ENCODE measurements around the gene IFNL1.

The IFNL1 gene

GRCh38 chr19:39341719-39342604 is 45.8 kb downstream of the IFNL1 start, which contains the start of gene SAMD4B:
SAMD4B (plus strand) TSS chr19:39342421; CDS start chr19:39356894, 14,473 bp downstream.
- Histone ChIP-seq H3K27ac (replicated peaks; ENCODE audit: low read length) (peak within 1 kb of the TSS; percentile 25), H4K8ac (ENCODE audit: low read depth, low read length) (peak within 1 kb of the TSS; percentile 99), H3K4me2 (ENCODE audit: insufficient read depth, low read length, poor library complexity, severe bottlenecking) (peak within 1 kb of the TSS; percentile 83), H3K9me3 (replicated peaks in 1 of 2; ENCODE audit: control insufficient read depth in 2 of 2, insufficient read depth in 1 of 2, low read depth in 1 of 2, low read length in 2 of 2) (no peaks in the 10 kb centered on the region), H3K4ac (ENCODE audit: low read length) (no peak within 1 kb of the TSS), H3K9ac (ENCODE audit: low read depth, low read length, poor library complexity) (peak within 1 kb of the TSS; percentile 93), H2BK15ac (ENCODE audit: low read length) (no peak within 1 kb of the TSS), H2AK5ac (ENCODE audit: low read depth, low read length) (peak within 1 kb of the TSS; percentile 46), H3K27me3 (ENCODE audit: control insufficient read depth in 3 of 3, insufficient read depth in 3 of 3, low read depth in 1 of 3, low read length in 3 of 3) (no peaks in the 10 kb centered on the region), H3K36me3 (replicated peaks in 1 of 2; ENCODE audit: control insufficient read depth in 2 of 2, insufficient read depth in 2 of 2, low read length in 2 of 2) (peaks cover 7 to 30% of the 10 kb centered on the region in 2 donors), H3K4me1 (ENCODE audit: control insufficient read depth in 2 of 2, insufficient read depth in 1 of 2, low read depth in 1 of 2, low read length in 2 of 2) (peaks cover 8 to 15% of the 10 kb centered on the region in 2 donors), H2BK5ac (ENCODE audit: low read length) (peak within 1 kb of the TSS; percentile 22), H2BK120ac (ENCODE audit: low read depth, low read length) (no peak within 1 kb of the TSS), H3K23ac (ENCODE audit: low read depth, low read length, poor library complexity) (peak within 1 kb of the TSS; percentile 50), H3K18ac (ENCODE audit: low read length) (peak within 1 kb of the TSS; percentile 95), H2AFZ (ENCODE audit: low read length) (peak within 1 kb of the TSS; percentile 85), H3K14ac (ENCODE audit: low read length) (peak within 1 kb of the TSS; percentile 82), H3K4me3 (ENCODE audit: low read length in 2 of 2) (peak within 1 kb of the TSS; percentile 68 to 91), H4K91ac (ENCODE audit: low read depth, low read length, poor library complexity) (no peak within 1 kb of the TSS), H3K79me1 (ENCODE audit: low read depth, low read length) (peaks cover 8% of the 10 kb centered on the region), H2BK12ac (ENCODE audit: low read length) (peak within 1 kb of the TSS; percentile 41)
- no CpG with 5 or more reads among the region's 105 CpGs for WGBS, 2 donors (ENCODE audit: extremely low coverage in 2 of 2, insufficient read length in 2 of 2, insufficient replicate concordance in 1 of 2)
- DNase-seq (ENCODE audit: low spot score) = peak; percentile 99

GRCh38 chr19:39342647-39343305 is 46.6 kb downstream of the IFNL1 start:
- H3K27me3 ChIP-seq (ENCODE audit: control insufficient read depth in 3 of 3, insufficient read depth in 3 of 3, low read depth in 1 of 3, low read length in 3 of 3) = no peaks in the 10 kb centered on the region
- H3K9me3 ChIP-seq (replicated peaks in 1 of 2; ENCODE audit: control insufficient read depth in 2 of 2, insufficient read depth in 1 of 2, low read depth in 1 of 2, low read length in 2 of 2) = no peaks in the 10 kb centered on the region
- no peak for DNase-seq (ENCODE audit: low spot score)
- H3K4me2 ChIP-seq (ENCODE audit: insufficient read depth, low read length, poor library complexity, severe bottlenecking) = peak overlapping the region; percentile 83
- peak overlapping the region; percentile 82 for H3K14ac ChIP-seq (ENCODE audit: low read length)
- no peak overlapping the region for H2BK15ac ChIP-seq (ENCODE audit: low read length)
- H3K9ac ChIP-seq (ENCODE audit: low read depth, low read length, poor library complexity) = peak overlapping the region; percentile 92
- peaks cover 8 to 15% of the 10 kb centered on the region in 2 donors for H3K4me1 ChIP-seq (ENCODE audit: control insufficient read depth in 2 of 2, insufficient read depth in 1 of 2, low read depth in 1 of 2, low read length in 2 of 2)
- H3K4me3 ChIP-seq (ENCODE audit: low read length in 2 of 2) = peak overlapping the region; percentile 68 to 84
- H2AK5ac ChIP-seq (ENCODE audit: low read depth, low read length) = peak overlapping the region; percentile 46
- H3K18ac ChIP-seq (ENCODE audit: low read length) = peak overlapping the region; percentile 74
- no CpG with 5 or more reads among the region's 51 CpGs for WGBS, 2 donors (ENCODE audit: extremely low coverage in 2 of 2, insufficient read length in 2 of 2, insufficient replicate concordance in 1 of 2)
- no peak overlapping the region for H3K27ac ChIP-seq (replicated peaks; ENCODE audit: low read length)
- no peak overlapping the region for H4K91ac ChIP-seq (ENCODE audit: low read depth, low read length, poor library complexity)
- no peak overlapping the region for H2BK120ac ChIP-seq (ENCODE audit: low read depth, low read length)
- peak overlapping the region; percentile 39 for H2AFZ ChIP-seq (ENCODE audit: low read length)
- peaks cover 10% of the 10 kb centered on the region for H3K79me1 ChIP-seq (ENCODE audit: low read depth, low read length)
- H3K23ac ChIP-seq (ENCODE audit: low read depth, low read length, poor library complexity) = peak overlapping the region; percentile 43
- no peak overlapping the region for H4K8ac ChIP-seq (ENCODE audit: low read depth, low read length)
- peaks cover 9 to 39% of the 10 kb centered on the region in 2 donors for H3K36me3 ChIP-seq (replicated peaks in 1 of 2; ENCODE audit: control insufficient read depth in 2 of 2, insufficient read depth in 2 of 2, low read length in 2 of 2)
- peak overlapping the region; percentile 22 for H2BK5ac ChIP-seq (ENCODE audit: low read length)
- peak overlapping the region; percentile 41 for H2BK12ac ChIP-seq (ENCODE audit: low read length)
- no peak overlapping the region for H3K4ac ChIP-seq (ENCODE audit: low read length)

GRCh38 chr19:39345956-39346355 is 49.7 kb downstream of the IFNL1 start:
- no peak overlapping the region for H2BK12ac ChIP-seq (ENCODE audit: low read length)
- no peak overlapping the region for H2AK5ac ChIP-seq (ENCODE audit: low read depth, low read length)
- H3K9ac ChIP-seq (ENCODE audit: low read depth, low read length, poor library complexity) = no peak overlapping the region
- WGBS, 2 donors (ENCODE audit: extremely low coverage in 2 of 2, insufficient read length in 2 of 2, insufficient replicate concordance in 1 of 2) = no CpG with 5 or more reads among the region's 1 CpG
- peaks cover 5 to 11% of the 10 kb centered on the region in 2 donors for H3K4me1 ChIP-seq (ENCODE audit: control insufficient read depth in 2 of 2, insufficient read depth in 1 of 2, low read depth in 1 of 2, low read length in 2 of 2)
- H2AFZ ChIP-seq (ENCODE audit: low read length) = no peak overlapping the region
- H4K8ac ChIP-seq (ENCODE audit: low read depth, low read length) = no peak overlapping the region
- no peaks in the 10 kb centered on the region for H3K9me3 ChIP-seq (replicated peaks in 1 of 2; ENCODE audit: control insufficient read depth in 2 of 2, insufficient read depth in 1 of 2, low read depth in 1 of 2, low read length in 2 of 2)
- H3K4me2 ChIP-seq (ENCODE audit: insufficient read depth, low read length, poor library complexity, severe bottlenecking) = no peak overlapping the region
- H3K4me3 ChIP-seq (ENCODE audit: low read length in 2 of 2) = no peak overlapping the region
- H4K91ac ChIP-seq (ENCODE audit: low read depth, low read length, poor library complexity) = no peak overlapping the region
- H3K27me3 ChIP-seq (ENCODE audit: control insufficient read depth in 3 of 3, insufficient read depth in 3 of 3, low read depth in 1 of 3, low read length in 3 of 3) = no peaks in the 10 kb centered on the region
- H2BK15ac ChIP-seq (ENCODE audit: low read length) = no peak overlapping the region
- H3K18ac ChIP-seq (ENCODE audit: low read length) = no peak overlapping the region
- H2BK5ac ChIP-seq (ENCODE audit: low read length) = no peak overlapping the region
- no peak overlapping the region for H3K4ac ChIP-seq (ENCODE audit: low read length)
- H3K79me1 ChIP-seq (ENCODE audit: low read depth, low read length) = peaks cover 12% of the 10 kb centered on the region
- H3K27ac ChIP-seq (replicated peaks; ENCODE audit: low read length) = no peak overlapping the region
- no peak overlapping the region for H3K23ac ChIP-seq (ENCODE audit: low read depth, low read length, poor library complexity)
- DNase-seq (ENCODE audit: low spot score) = no peak
- H2BK120ac ChIP-seq (ENCODE audit: low read depth, low read length) = no peak overlapping the region
- no peak overlapping the region for H3K14ac ChIP-seq (ENCODE audit: low read length)
- H3K36me3 ChIP-seq (replicated peaks in 1 of 2; ENCODE audit: control insufficient read depth in 2 of 2, insufficient read depth in 2 of 2, low read length in 2 of 2) = peaks cover 15 to 68% of the 10 kb centered on the region in 2 donors

Measured in neuronal stem cell (in vitro differentiated cells).